Hepatocyte (in vitro differentiated cells): ENCODE data around the gene RTTN. TPM values are rescaled to one million over a fixed set of nuclear protein-coding genes. Genes with fewer than 3 reads are reported as not detected.

Source experiments
- polyA plus RNA-seq: library from polyadenylated mRNA; unstranded; fragments of >200 nt; fragmentation: Nextera tagmentation; extraction: Ambion mirVana; gene quantifications from 2 replicates; pipeline ENCODE4 v1.2.1, GENCODE V29; 2016
- total RNA-seq: library from RNA; depleted of rRNA; stranded (reverse); fragments of >200 nt; gene quantifications from 2 replicates; pipeline ENCODE4 v1.2.3, GENCODE V29; 2014

RTTN gene
- total and polyA plus RNA-seq, 2 experiments from 2014 or later = 2.5 to 14.0 TPM

Other genes starting within 250 kb of the RTTN start
- gene SOCS6, start 83.4 kb upstream of the RTTN start, total RNA-seq = 28.0 and 35.3 TPM in 2 replicates
- 14.4 and 16.6 TPM in 2 replicates for gene SOCS6, start 83.4 kb upstream of the RTTN start, polyA plus RNA-seq